GM10266 (cell line): ENCODE data around the gene ADGRG6.

Source experiments
- DNase-seq: peaks from one replicate; pipeline ENCODE4 v3.0.0; 2012; ENCODE audit errors: extremely low spot score
- TF ChIP-seq, protein P1 (sequence below): IDR thresholded peaks from 2 replicates; pipeline ENCODE4 v1.5.1; 2012; ENCODE audit warnings: mild to moderate bottlenecking, low read depth; ENCODE audit not compliant: control insufficient read depth, insufficient read depth; ENCODE audit errors: missing control alignments

The ADGRG6 gene

DNA sequence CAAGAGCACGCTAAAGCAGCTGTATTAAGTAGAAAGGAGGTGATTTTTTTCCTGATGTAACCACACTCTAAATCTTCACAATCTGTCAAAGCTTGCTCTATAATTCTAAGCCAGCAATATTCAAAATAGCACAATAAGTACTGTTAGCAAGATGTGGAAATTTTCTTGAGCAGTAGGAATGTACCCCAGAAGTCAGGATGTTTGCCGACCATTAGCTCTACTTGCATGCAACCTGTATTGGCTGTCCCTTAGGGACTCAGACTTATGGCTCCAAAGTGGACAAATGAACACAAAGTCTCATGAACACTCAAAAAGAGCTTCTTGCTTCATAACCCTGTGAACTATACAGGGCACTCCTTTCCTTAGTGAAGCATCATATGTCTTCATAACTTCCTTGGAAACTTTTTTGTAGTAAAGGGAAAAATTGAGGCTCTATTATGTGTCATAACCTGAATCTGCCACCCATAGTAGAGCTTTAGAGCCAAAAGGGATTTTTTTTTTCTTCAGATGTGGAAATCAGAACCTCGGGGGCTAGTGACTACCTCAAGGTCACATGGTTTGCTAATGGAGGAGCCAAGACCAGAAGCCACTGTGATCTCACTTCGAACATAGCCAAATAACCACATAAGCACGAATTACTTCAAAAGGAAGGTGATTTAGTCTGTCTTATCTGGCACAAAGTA lies 54.5 kb downstream of the ADGRG6 start:
- TF ChIP-seq, protein P1, sequence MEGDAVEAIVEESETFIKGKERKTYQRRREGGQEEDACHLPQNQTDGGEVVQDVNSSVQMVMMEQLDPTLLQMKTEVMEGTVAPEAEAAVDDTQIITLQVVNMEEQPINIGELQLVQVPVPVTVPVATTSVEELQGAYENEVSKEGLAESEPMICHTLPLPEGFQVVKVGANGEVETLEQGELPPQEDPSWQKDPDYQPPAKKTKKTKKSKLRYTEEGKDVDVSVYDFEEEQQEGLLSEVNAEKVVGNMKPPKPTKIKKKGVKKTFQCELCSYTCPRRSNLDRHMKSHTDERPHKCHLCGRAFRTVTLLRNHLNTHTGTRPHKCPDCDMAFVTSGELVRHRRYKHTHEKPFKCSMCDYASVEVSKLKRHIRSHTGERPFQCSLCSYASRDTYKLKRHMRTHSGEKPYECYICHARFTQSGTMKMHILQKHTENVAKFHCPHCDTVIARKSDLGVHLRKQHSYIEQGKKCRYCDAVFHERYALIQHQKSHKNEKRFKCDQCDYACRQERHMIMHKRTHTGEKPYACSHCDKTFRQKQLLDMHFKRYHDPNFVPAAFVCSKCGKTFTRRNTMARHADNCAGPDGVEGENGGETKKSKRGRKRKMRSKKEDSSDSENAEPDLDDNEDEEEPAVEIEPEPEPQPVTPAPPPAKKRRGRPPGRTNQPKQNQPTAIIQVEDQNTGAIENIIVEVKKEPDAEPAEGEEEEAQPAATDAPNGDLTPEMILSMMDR = no peak

DNA sequence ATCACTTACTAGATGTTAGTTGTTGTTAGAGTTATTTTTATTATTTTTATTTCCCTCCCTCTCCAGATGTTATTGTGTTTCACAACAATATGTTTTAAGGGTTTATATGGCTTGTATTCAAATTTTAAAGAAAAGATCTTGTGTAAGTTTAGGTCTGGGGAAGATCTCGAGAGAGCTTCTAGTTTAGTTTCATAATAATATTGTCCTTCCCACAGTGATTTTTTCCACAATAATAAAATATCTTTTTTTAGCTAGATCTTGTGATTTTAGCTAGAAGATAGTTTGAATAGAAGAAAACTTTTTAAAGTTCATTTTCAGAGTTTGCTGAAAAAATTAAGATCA lies 55.0 kb downstream of the ADGRG6 start:
- TF ChIP-seq, protein P1 = no peak
- DNase-seq = no peak

More for the DNA sequence above, 54.5 kb downstream of the ADGRG6 start:
- DNase-seq = no peak

DNA sequence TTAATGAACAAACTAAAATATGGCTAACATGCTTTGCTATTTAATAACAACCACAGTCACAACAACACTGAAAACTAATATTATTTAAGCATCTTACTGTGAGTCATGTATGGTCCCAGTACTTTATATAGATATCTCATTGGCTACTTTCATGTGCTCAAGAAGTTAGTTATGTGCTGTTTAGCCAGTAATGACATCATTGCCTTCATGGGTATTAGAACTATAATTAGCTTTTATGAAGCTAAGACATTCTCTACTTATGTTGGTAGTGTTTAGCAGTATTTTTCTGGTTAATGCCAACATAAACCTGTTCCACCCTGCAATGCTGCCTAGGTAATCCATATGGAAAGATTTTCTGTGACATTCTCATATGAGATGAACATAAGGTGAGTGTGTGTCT lies 56.1 kb downstream of the ADGRG6 start:
- no peak for DNase-seq
- TF ChIP-seq, protein P1 = no peak

DNA sequence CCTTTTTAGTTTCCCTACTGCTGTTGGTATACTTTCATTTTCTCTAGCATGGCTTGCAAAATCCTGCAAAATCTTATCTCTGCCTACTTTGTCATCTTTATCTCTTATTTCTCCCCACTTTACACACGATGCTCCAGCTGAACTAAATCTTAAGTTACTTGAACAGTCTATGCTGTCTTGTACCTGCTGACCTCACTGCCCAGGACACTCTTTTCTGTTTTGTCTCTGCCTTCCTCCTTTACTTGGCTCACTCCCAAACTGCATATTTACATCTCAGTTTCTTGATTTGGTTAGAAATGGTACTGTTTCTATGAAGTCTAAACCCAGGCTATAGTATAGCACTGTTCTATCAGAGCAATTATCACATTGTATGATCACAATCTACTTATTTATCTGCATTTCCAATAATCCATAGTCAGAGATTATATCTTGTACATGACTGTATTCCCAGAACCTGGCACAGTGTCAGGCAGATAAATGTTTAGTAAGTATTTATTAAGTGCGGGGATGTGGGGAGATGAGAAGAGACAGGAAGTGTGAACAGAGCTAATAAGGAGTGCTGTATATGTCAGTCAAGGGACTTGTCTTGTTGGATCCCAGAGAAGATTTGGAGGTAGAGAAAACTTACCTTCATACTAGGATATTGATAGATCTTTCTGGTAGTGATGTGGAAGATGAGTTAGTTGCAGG lies 57.6 kb downstream of the ADGRG6 start:
- DNase-seq = no peak
- TF ChIP-seq, protein P1 = no peak

DNA sequence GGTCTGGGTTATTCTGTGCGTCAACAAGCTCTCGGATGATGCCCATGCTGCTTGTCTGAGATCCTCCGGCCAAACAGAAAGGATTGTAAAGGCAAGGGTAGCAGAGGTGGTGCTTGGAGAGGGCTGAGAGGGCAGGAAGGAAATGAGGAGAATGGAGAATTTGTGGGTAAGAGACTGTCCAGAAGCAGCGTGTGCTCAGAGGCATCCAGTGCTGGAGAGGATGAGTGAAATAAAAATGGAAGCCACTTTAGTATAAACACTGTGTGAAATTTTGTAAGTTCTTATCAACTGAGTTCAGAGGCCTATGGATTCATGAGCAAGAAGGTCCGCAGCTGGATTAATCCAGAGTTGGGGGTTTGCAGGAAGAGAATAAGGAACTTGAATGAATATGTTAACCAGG lies 59.5 kb downstream of the ADGRG6 start:
- DNase-seq = no peak

DNA sequence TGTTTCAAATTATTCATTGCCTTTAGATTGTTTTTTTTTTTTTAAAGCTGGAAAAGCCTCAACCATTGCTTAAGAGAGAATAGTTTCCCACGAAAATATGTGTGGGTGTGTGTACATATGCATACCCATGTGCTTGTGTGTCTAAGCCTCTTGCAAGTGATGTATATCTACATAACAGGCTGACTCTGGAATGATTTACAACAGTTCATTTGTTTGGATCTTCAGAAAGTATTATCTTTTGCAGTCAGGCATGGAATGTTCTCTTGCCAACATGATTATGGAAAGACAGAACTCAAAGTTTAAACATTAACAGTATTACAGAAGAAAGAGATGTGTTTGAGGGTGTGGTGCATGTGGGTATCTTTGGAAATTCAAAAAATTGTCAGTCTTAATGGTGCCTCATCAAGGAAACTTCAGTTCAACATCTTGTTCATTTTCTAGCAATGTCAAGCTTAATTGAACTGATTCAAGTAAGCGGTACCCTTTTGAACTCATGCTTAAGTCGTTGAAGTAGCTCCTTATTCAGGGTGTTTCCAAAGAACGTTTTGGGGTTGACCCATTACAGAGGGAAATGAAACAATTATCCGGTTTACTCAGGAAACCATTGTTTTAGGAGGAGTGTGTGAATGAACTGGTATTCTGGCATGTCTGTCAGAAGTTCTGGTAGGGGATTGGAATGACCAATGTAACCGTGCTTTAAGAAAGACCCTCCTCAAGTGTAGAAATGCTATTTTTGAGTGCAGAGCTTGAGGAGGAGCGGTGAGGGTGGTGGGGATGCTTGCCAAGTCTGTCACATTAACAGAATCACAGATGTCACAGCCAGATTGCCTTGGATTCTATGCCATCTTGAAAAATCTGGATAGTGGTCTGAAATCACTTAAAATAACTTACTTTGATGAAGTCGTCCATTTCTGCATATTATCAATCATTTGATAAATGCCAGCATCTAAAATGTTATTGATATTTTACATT lies 60.3 kb downstream of the ADGRG6 start:
- TF ChIP-seq, protein P1 = no peak
- DNase-seq = no peak

More for the DNA sequence above, 59.5 kb downstream of the ADGRG6 start:
- TF ChIP-seq, protein P1 = no peak
